Putamen (tissue), 1 donor: ENCODE data around the gene LRP2.
A peak's percentile ranks its signal among the peaks of the same experiment; 100 is the strongest.
"Not testable (repeated sequence)": the region's sequence is repeated elsewhere in the genome, so short reads cannot be mapped to it uniquely, and the experiment has no call there.

Source experiments
- DNase-seq: peaks from one replicate; pipeline ENCODE4 v3.0.0-alpha.2; 2016; ENCODE audit warnings: low spot score

Gene LRP2

GRCh38 chr2:169362118-169362893 is at the start of gene LRP2:
LRP2 (minus strand) TSS chr2:169362534; CDS start chr2:169362399, 135 bp downstream.
- no peak for DNase-seq

- DNase-seq, result no peak
Observed at GRCh38 chr2:169406891-169407290, 44.6 kb upstream of the LRP2 start.

GRCh38 chr2:169399491-169399890 is 37.2 kb upstream of the LRP2 start:
- not testable (repeated sequence) for DNase-seq

GRCh38 chr2:169397697-169398096 is 35.4 kb upstream of the LRP2 start:
- DNase-seq, result peak; percentile 5

- DNase-seq, result no peak
Observed at GRCh38 chr2:169395821-169396374, 33.6 kb upstream of the LRP2 start.

- no peak for DNase-seq
Observed at GRCh38 chr2:169393068-169393590, 30.8 kb upstream of the LRP2 start.

- no peak for DNase-seq
Observed at GRCh38 chr2:169391236-169391635, 28.9 kb upstream of the LRP2 start.

- DNase-seq, result no peak
Observed at GRCh38 chr2:169388161-169388560, 25.8 kb upstream of the LRP2 start.

- DNase-seq, result no peak
Observed at GRCh38 chr2:169386722-169387121, 24.4 kb upstream of the LRP2 start.

- DNase-seq, result no peak
Observed at GRCh38 chr2:169384816-169385215, 22.5 kb upstream of the LRP2 start.

- no peak for DNase-seq
Observed at GRCh38 chr2:169372561-169372960, 10.2 kb upstream of the LRP2 start.

GRCh38 chr2:169366066-169366465 is 3.7 kb upstream of the LRP2 start:
- DNase-seq, result no peak

- no peak for DNase-seq
Observed at GRCh38 chr2:169365029-169365480, 2.7 kb upstream of the LRP2 start.

- DNase-seq, result no peak
Observed at GRCh38 chr2:169363560-169364150, 1.3 kb upstream of the LRP2 start.

- no peak for DNase-seq
Observed at GRCh38 chr2:169362894-169363559, 693 bp upstream of the LRP2 start.

- DNase-seq, result no peak
Observed at GRCh38 chr2:169361706-169362117, 622 bp downstream of the LRP2 start.

GRCh38 chr2:169360984-169361705 is 1.2 kb downstream of the LRP2 start:
- DNase-seq, result no peak

- no peak for DNase-seq
Observed at GRCh38 chr2:169358016-169358415, 4.3 kb downstream of the LRP2 start.

- no peak for DNase-seq
Observed at GRCh38 chr2:169354244-169354643, 8.1 kb downstream of the LRP2 start.

- DNase-seq, result no peak
Observed at GRCh38 chr2:169351725-169352124, 10.6 kb downstream of the LRP2 start.

- DNase-seq, result no peak
Observed at GRCh38 chr2:169349535-169349934, 12.8 kb downstream of the LRP2 start.
